NCI-H748 (cell line): ENCODE data around the gene DMRT2.
A peak's percentile ranks its signal among the peaks of the same experiment; 100 is the strongest.

Experiments
- DNase-seq: peaks from one replicate; lab custom pipeline; 2025; ENCODE audit not compliant: unreplicated experiment; lab: John Stamatoyannopoulos, UW

The DMRT2 gene

GRCh38 chr9:1086517-1086916 is 36.4 kb downstream of the DMRT2 start:
- DNase-seq = no peak

- no peak for DNase-seq
Observed at GRCh38 chr9:1087120-1087881, 37.1 kb downstream of the DMRT2 start.

DNA sequence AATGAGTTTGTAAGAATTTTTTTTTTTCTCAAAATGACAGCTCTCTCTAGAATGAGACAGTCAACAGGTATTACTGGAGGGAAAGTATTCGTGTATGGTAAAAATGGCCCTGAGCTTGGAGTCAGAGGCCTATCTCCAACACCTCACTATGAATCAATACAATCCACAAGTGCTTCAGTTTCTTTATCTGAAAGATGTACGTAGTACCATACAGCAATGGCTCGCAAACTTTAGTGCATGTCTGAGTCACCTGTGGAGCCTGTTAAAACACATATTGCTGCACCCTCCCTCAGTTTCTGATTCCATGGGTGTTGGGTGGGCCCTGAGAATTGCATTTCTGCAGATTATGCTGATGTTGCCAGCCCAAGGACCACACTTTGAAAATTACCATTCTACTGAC is 44.6 kb downstream of the DMRT2 start:
- DNase-seq = no peak

GRCh38 chr9:1096155-1096964 is 46.2 kb downstream of the DMRT2 start:
- DNase-seq = no peak

DNA sequence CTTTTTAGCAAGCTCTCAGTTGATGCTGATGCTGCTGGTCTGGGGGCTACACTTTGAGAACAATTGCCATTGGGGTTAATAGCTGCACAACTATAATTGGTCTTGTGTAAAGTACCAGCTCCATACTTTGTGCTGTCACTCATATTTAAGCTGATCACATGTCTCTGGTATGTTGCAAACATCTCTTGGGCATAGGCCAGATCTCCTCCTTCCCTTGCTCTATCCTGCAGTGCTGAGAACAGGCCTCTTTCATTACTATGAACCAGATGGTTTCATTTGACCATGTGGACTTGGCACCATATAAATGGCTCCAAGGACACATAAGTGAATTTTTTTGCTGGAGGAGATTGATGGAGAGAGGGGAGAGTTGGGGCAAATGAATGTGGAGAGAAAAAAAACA is 48.4 kb downstream of the DMRT2 start:
- DNase-seq = no peak

DNA sequence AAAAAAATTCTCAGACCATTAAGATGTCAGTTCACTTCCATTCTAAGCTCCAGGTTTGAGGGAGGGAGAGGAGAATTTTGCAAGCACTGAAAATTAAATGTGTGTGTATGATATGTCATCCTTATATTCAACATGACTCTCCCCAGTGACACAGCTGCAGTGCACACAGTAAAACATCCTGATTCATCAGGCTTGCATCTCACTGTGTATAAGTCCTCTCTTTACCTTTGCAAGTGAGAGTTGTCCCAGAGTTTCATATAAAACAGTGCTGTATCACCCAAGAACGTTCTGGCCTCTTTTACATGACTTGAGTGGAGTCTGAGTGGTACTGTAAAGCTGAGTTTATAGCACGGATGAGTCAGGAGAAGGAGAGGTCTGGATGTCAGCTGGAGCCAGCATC is 50.0 kb downstream of the DMRT2 start:
- DNase-seq = no peak

DNA sequence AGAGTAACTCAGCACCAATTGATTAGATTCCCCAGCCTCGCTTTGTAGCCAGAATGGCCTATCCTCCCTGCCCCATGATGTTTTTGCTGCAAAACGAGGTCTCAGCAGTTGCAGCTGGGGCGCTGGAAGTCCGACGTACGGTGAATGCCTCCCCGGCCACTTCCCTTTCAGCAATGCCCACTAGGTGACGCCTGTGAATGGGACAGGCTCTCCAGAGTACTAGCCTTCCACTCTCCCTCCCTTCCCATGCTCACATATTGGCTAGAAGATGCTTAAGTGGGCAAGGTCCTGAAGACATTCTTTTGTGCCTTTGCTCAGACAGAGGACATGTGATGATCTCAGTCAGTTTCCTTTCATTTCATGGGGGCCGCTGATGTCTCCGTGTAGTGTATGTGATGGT is 50.8 kb downstream of the DMRT2 start:
- peak; percentile 74 for DNase-seq

DNA sequence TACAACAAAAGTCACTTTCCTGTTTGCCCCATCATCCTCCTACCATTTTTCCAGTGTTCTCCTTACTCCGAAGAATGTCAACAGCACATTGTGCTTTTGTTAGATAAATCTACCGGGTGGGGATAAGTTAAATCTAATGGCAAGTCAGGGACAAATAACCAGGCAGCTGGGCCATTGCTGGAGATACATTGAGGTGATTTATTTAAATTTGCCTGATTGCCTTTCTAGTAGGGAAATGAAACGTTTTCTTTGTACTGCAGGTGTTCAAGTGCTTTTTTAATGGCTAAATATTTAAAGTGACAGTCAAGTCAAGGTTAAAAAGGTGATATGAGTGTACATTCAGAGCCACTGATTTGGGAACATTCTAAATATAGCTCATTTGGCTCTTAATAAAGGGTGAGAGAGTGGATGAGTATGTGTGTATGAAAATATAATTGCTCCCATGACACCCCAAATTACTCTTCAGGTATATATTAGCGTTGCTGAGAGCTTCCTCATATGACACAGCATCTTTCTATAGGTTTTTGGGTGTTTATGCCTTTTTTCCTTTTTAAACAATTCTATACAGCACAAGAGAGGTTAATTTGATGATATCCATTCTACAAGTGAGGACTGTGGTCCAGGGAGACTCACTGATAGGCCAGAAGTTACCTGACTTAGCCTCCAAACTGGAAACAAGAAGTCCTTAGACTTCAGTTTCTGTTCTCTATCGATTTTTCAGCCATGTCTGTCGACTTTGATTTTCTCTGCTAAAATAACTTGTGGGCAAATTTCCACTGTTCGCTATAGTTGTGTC is 51.9 kb downstream of the DMRT2 start:
- DNase-seq = peak; percentile 61

DNA sequence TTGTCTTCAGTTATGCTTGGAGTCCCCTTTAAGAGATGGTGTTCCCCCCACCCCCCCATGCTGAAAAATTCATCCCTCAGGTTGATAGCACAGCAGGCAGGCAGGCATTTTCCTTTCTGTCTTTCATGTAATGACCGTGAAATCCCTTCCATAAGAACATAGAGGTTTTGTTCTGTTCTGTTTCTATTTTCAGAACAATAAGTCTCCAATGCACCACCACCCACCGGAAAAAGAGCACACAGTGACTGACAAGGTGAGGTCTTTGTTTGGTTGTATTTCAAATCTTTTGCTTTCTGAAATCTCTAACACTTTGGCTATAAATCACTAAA is 52.4 kb downstream of the DMRT2 start:
- no peak for DNase-seq
